ENCODE data around the gene SLC39A1.

Gene SLC39A1

DNA sequence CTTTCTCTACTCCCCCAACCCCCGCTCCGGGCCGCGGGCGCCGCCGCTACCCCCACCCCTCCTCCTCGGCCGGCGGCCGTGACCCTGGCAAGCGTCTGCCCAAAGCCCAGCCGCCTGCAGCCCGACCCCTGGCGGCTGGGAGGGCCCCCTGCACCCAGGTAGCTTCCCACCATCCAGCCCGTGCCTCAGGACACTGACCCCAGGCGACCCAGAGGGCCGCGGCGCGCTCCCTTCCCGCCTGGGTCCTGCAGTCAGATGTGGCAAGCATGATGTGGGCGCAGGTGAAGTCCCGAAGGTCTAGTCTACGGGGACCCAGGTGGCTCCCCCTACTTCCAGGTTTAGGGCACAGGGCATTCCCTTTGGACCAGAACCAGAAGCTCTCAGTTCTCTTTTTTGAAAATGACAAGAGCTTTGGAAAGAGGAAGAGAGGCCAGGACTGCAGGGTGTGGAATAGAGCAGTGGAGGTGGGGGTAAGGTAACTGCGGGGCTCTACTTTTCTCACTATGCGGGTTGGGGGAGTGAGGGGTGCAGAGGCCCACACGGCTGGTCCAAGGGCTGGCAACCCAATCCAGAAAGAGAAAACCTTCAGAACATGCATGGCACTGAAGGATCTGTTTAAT lies 16.6 kb downstream of the SLC39A1 start, which contains the start of gene DENND4B:
Gene DENND4B (minus strand): TSS at position 97 of the 620 bp plus-strand sequence. CDS start 2,344 bp downstream, outside the sequence.
- DNase-seq = peak; percentile 80

DNA sequence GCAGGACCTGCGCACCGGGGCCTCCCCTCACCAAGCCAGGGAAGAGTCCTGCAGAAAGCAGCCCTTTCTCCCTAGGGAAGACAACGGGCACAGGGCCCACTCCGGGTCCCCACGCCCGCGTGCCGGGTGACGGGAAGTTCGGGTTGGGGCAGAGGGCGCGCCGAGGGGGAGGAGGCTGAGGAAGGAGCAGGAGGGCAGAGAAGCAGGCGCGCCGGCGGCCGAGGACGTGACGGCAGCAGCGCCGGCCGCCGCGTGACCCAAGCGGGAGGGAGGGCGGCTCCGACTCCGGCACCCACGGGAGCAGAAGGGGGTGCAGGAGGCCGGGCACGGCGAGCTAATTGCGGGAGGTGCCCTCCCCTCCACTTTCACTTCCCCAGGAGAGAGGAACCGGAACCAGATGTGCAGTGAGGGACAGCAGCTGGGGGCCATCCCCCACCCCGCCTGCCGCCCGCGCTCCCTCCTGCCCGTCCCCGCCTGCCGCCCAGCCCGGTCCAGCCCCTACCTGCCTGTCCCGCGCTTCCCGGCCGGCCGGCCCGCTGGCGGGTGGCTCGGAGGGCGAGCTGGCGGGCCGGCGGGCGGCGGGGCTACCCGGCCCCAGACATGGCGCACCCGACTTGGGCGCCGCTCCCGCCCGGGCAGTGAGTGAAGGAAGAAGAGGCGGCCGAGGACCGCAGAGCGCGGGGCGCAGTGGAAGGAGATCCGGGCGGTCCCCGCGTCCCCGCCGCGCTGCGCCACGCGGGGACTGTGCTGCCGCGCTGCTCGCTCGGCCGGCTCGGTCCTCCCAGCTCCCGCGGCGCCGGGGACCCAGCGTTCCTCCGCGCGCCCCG lies 17.3 kb downstream of the SLC39A1 start:
- DNase-seq = peak; percentile 47

DNA sequence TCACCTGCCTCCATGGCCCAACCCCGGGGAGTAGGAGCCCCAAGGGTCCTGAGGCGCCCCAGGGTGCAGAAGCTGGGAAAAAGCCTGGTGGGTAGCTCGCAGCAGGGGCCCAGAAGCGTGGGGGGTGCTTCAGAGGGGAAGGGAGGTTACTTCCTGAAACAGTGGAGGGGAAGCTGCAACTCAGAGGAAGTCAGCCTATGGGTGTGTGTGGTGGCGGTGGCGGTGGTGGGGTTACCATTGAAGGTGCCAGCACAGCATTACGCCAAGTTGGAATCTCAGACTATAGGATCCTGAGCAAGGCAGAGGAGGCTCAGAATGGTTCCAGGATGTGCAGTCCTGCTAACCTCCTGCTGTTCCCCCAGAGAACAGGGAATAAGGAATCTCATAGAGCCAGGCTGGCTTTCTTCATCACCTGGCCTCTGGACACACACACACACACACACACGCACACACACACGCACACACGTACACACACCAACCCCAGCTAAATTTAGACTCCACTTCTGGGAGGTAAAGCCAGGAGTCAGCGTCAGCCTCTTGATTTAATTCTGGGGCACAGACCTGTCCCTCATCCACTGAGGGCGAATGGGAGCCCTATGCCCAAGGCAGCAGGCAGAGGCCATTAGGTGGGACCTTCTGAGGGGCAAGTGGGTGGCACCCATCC lies 18.1 kb downstream of the SLC39A1 start:
- DNase-seq = no peak

DNA sequence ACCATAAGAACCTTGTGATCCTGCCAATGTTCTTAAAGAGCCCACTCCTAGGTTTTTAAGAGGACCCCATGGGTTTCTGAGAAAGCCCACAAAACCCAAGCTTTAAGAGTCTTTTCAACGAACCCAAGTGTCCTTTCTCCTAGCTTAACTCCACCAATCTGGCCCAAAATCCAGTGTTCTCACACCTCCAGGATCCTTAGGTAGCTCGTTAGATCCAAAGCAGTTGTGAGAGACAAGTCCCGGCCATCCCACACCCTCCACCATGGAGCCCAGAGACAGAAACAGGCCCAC lies 18.6 kb downstream of the SLC39A1 start:
- no peak for DNase-seq

DNA sequence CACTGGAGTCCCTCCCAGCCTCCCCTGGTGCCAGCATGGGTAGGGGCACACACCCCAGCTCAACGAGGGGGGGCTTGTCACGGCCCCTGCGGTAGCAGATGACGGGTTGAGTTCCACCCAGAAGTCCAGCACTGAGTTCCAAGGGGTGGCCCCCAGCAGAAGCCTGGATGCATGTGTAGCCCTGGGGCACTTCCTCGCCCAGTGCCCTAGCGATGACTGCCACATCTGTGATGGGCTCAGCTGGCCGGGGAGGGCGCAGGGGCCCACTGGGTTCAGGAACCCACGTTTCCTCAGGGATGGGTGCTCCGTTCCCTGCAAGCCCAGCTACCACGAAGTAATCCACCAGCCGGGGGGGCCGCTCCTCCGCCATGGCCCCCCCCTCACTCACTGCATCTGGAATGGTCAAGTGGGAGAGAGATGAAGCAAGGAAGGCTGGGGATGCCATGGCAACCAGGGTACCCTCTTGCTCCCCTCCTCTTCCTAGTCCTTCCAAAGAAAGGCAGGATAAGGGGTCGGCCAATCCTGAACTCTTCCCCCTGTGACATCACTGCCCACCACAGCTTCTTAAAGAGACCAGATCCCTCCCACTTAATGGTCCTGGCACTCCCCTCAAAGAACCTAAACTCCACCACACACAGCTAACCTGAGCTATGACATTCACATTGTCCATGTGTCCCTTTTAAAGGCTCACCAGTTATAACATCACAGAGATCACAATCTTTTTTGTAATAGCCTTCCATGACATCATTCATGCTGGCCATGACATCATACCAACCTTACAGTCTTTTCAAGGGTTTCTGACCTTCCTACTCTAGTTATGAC lies 19.1 kb downstream of the SLC39A1 start:
- no peak for DNase-seq

DNA sequence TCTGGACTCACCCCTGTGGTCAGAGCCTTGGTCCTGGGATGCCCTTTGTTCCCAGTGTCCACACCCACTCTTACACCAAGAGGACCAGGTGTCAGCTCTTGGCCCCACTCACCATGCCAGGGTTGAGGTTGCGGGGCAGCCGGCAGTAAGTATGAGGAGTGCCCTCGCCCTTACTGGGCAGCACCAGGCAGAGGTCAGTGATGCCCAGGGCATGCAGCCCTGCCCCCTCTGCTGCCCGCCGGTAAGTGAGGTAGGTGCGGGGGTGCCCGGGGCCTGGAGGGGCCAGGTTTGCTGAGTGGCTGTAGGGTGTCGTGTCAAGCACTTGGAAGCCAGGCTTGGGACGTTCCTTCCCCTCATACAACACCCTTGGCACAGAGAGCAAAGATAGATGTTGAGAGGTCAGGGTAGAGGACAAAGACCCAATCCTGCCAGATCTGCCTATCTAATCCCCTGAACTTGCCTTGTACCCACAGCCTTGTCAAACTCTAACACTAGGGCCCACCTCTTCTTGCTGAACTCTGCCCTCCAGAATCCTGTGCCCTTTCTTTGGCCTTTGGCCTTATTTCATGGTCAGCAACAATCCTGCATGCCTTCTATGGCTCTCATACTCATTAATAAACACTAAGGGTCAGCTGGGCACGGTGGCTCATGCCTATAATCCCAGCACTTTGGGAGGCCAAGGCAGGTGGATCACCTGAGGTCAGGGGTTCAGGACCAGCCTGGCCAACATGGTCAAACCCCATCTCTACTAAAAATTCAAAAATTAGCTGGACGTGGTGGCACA lies 20.4 kb downstream of the SLC39A1 start:
- no peak for DNase-seq

DNA sequence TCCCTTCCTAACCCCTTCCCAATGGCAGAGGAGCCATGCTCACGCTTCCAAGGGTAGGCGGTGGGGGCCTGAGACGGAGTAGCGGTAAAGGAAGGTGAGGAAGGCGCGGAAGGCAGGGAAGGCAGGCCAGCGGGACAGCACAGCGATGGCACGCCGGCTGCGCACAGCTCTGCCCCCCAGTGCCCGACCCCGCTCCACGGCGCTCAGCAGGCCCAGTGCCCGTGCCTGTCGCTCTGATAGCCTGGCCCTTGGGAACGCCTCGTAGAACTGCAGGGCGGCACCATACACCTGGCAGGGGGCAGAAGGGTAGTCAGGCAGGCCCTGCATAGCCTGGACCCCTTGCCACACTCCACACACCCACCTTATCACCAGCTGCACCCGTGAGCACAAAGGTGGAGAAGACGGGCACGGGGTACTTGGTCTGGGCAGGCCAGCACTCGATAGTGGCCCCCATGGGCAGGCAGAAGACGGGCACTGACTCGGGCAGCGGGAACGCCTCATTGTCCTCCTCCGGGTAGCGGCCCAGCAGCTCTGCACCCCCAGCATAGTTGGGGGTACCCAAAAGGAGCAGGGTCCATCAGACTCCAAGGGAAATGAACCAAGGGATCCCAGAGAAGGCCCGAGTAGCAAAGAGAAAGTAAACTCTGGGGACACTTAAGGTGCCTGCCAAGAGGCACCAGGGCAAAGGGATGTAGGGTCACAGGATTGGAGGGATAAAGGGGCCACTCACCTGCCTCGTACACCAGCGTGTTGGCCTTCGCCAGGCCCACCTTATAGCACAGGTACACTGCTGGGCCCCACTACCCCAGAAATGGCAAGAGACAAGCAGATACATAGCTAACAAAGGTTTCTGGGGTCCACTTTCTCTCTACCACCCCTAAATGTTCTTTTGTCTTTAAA lies 21.3 kb downstream of the SLC39A1 start:
- DNase-seq = no peak

DNA sequence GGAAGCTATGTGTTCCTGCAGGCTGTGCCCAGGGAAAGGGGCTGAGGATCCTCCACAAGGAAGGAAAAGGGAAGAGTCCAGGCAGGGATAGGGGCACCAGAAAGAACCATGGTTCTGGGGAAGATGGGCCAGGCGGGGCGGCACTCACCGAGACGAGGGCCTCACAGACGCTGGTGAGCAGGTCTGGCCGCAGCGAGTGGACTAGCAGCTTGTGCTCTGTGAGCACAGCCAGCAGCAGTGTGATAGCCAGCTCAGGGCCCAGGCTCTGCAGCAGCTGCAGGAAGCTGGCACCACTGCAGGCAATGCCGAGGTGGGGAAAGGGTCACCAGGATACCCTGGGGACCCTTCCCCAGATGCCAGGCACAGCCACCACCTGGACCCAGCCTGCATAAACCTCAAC lies 22.6 kb downstream of the SLC39A1 start:
- DNase-seq = no peak

DNA sequence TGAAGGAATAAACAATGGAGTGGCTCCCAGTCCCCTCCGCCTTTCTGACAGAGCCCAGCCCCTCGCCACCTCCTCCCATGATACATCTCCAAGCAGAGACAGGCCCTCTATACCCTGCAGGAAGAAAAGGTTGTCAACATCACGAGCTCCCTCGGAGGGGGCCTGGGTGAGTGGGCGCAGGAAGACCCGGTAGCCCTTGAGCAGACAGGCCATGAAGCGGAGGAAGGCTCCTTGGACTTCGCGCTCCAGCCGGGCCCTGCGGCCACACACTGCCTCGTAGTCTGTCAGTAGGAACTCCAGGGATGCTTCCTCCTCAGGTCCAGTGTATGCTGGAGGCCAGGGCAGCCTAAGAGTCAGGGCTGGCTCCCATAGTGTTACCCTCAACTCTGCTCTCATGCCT lies 23.9 kb downstream of the SLC39A1 start:
- DNase-seq = no peak

DNA sequence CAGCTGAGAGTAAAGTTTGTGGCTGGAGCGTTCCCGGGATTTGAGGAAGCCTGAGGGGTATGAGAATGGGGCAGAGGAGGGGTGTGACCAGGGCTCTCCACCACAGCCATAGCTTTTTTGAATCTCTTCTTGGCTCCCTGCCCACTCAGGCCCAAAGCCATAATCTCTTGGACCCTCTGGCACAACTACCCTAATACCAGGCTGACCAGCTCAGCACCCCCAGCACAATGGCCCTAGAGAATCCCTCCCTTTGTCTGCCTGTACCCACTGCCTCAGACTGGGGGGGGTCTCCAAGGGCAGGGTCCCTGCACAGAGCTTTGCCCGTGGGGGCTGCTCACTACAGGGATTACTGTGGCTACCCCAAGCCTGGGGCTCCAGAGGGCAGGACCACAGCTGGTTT lies 24.3 kb downstream of the SLC39A1 start:
- DNase-seq = no peak

DNA sequence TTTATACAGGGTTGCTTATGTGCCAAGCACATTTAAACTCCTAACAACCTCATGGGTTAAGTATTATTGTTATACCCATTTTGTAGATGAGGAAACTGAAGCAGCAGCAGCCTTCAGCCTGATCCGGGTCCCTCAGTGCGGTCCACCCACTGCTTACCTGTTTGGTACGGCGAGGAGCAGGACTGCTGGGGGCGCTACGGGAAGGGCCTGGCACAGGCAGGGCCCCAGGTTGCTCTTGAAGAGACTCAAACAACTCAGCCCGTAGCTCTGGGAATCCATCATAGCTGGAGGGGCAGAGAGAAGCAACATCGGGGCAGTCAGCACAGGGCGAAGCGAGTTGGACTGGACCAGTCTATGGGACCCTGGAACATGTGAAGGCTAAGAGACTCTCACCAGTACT lies 26.0 kb downstream of the SLC39A1 start:
- DNase-seq = no peak

DNA sequence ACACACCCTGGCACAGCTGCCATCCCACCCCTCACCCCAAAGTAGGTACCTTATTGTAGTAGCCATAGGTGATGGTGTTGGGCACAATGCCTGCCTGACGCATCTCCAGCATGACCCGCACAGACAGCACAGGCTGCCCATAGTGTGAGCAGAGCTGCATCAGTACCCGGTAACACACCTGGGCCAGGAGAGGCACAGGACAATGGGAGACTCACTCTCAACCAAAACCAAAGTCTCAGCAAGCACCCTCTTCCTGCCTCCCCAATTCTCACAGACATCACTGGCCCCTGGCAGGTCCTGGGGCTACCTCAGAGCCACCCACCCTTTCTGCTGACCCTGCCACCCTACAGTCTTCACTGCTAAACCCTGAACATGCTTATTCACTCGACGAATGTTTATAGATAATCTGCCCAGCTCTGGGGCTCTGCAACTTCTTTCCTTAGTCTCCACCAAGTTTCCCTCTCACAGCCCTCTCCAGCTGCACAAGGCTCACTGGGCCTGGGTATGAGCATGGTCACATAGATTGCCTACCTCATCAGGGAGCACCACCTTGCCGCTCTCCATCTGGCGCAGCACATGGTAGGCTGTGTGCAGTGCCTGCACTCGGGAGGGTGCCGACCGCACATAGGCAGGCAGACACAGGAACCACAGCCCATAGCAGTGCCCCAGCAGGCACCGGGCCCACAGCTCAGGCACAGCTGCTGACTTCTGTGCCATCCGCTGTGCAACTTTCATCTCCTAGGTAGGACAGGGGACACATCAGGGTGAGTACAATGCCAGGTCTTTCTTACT lies 27.1 kb downstream of the SLC39A1 start:
- DNase-seq = no peak

DNA sequence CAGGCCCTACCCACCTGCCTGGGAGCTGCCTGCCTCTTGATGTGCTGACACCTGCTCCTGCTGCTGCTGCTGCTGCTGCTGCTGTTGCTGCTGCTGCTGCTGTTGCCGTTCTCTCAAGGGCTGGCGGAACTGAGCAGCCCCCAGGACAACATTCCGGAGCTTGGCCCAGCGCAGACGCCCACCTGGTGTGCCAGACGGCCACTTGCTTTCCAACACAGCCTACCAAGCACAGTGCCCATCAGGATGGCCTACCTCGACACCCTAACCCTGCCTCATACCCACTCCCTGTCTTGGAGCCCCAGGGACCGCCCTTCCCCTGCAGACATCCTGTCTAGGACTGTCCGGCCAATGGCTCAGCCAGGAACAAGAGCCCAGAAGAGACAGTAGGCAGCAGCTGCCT lies 28.6 kb downstream of the SLC39A1 start:
- DNase-seq = no peak

DNA sequence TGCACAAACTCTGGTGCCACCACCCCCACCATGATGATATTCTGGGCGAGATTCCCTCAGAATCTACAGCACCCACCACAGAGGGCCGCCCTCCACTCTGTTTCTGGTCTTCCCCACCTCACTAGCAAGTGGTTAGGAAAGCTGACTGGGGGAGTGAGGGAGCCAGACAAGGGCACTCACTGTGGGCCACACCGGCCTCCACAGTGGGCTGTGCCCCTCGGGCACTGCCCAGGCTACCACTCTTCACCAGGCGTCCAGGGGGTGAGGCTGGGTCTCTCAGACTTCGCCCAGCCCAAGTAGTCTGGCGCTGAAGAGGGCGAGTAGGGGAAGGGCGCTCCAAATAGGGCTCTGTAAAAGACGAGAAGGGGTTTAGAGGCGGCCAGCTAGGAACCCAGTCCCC lies 29.4 kb downstream of the SLC39A1 start:
- no peak for DNase-seq

DNA sequence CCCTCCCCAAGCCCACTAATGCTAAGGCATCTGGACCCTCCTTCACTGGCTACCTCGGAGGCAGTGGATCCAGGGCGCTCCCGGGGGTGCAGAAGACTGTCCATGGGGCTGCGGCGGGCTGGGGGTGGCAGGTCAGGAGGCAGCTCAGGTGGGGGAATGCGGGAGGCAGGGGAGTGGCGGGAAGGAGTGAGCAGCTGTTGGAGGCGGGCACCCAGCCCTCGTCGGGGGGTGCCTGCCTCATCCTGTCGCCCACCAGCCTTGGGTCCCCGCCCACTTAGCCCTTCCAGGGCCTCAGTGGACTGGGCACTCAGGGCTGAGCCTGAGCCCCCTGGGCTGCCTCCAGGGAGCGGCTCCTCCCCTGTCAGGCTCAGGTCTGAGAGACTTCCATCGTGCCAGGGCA lies 29.9 kb downstream of the SLC39A1 start:
- DNase-seq = no peak

DNA sequence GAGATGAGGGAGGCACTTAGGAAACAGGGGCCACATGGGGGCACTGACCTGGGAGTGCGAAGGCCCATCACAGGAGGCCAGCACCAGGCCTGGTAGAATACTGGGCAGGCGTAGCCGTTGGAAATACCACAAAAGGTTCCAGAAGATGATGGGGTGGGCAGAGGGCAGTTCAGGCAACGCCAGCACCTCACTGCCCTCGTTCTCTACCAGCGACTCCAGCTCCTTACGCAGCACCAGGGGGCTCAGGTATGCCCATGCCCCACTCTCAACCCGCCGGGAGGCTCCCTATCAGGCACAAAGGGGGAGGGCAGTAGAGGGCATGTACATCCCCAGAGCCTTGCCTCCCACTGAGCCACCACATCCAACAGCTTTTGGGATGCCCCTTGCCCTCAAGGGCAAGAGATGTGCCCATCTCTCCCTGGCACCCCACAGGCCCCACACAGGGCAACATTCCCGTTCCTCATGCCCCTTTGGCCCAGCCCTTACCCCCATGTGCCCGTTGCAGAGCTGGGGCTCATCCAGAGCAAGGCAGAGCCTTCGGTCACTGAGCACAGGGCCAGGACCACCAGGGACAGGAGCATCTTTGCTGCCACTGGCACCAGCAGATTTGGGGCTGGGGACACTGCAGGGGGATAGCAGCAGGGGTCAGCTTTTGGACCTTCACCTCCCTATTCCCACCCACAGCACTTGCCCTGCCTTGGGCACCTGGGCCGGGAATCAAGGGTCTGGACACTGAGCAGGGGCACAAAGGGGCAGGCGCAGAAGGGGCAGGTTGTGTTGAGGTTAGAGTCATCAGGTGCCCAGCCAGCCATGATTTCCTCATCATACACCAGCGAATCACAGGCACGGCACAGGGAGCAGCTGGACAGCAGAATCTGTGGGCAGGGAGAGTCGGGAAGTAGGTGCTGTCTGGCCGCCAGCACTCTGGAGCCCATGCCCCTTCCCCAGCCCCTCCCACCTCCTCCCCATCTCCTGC lies 30.9 kb downstream of the SLC39A1 start:
- DNase-seq = no peak

DNA sequence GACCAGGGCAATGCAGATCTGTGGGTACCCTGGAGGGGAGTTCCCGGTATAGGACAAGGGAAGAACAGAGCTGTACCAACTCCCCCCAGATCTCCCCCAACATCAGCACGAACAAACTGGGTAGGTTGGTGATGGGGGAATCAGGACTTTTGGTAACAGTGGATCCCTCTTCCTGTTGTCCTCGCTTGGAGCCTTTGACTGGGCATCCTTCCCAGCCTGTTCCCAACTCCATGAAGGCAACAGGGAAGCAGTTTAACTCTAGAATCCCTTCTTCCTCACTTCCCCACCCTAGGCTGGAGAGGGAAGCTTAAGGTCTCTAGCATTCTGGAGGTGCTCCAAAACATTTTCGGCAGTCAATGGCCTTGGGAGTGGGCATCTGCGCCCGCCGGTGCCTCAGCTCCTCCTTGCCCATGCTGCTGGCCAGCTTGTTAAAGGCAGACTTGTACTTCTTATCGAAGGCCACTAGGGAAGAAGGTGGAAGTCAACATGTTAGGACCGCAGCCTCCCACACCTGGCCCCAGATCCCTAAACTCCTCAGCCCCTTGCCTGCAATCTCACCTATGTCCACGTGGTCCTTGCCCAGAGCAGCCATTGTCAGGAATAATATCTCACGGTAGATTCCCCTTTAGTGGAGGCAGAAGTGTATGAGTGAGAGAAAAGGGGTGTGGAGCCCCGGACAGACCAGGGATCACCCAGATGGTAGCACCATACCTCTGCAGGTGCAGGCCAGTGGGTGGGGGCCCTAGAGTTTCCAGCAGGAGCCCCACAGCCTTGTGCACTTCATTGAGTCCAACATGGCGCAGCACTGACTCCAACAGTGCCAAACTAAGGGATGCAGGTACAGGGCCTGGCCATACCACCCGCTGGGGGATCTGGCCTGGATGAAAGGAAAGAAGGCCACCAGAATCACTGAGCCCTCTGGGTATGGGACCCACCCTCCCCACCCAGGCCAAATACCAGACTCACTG lies 33.1 kb downstream of the SLC39A1 start:
- DNase-seq = no peak

DNA sequence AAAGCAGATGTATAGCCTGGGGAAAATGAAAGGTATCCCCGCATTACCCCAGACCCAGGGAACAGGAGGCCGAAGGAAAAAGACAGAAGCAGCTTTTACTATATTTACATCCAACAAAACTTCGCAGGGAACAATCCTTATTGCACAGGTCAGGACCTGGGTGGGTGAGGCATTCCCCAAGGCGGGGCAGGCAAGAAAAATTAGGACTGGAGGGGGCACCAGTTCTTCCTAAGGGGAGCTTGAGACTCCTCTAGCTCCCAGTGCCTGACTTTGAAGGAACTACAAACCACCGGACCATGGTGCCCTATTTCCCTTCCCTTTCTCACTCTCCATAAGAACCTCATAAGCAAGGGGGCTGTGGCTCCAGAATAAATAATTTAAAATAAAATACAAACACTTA lies 33.9 kb downstream of the SLC39A1 start:
- no peak for DNase-seq

Data from NCI-H774 (cell line).